Measurements from ENCODE around the gene GPBAR1. TPM values are rescaled to one million over a fixed set of nuclear protein-coding genes. Genes with fewer than 3 reads are reported as not detected.
A peak's percentile ranks its signal among the peaks of the same experiment; 100 is the strongest.

GPBAR1 gene
- total and polyA plus RNA-seq, 2 of the 8 experiments (the other 6 are each of a cell fraction or from before 2014, with no cell fraction given), result 0.32 to 0.59 TPM

GRCh38 chr2:218272531-218273212 is 11.9 kb downstream of the GPBAR1 start (continued):
- no peak for TF ChIP-seq SIRT6 (IDR thresholded peaks at IDR 0.05; ENCODE audit: low read length)
- no peak for TF ChIP-seq EZH2 (IDR thresholded peaks at IDR 0.05; ENCODE audit: low read depth, low read length, severe bottlenecking)
- no peak for TF ChIP-seq TCF12 (IDR thresholded peaks at IDR 0.05; ENCODE audit: low read depth, low read length)
- TF ChIP-seq TAF7 (optimal IDR thresholded peaks at IDR 0.05; ENCODE audit: borderline replicate concordance, low read depth, low read length), result no peak
- TF ChIP-seq RAD21 (IDR thresholded peaks at IDR 0.05 in 1 of 2, conservative IDR thresholded peaks at IDR 0.05 in 1 of 2; ENCODE audit: low read depth in 2 of 2, low read length in 2 of 2), result peak; percentile 85 to 91
- no peak for TF ChIP-seq BACH1 (IDR thresholded peaks at IDR 0.05; ENCODE audit: low read length)
- TF ChIP-seq RBBP5 (IDR thresholded peaks at IDR 0.05; ENCODE audit: borderline replicate concordance, low read depth, low read length), result no peak
- no peak for TF ChIP-seq NRF1 (IDR thresholded peaks at IDR 0.05; ENCODE audit: low read depth, low read length)
- no peak for TF ChIP-seq CHD2 (IDR thresholded peaks at IDR 0.05; ENCODE audit: low read length)
- TF ChIP-seq TBP (IDR thresholded peaks at IDR 0.05; ENCODE audit: low read depth, low read length), result no peak
- no peak for TF ChIP-seq GABPA (IDR thresholded peaks at IDR 0.05; ENCODE audit: borderline replicate concordance, insufficient read depth, low read length)
- no peak for TF ChIP-seq JUND (IDR thresholded peaks at IDR 0.05; ENCODE audit: low read length)
- no peak for TF ChIP-seq YY1 (IDR thresholded peaks at IDR 0.05; ENCODE audit: low read depth, low read length)
- no peak for TF ChIP-seq E2F6 (IDR thresholded peaks at IDR 0.05)
- TF ChIP-seq SAP30 (IDR thresholded peaks at IDR 0.05; ENCODE audit: insufficient read depth, insufficient replicate concordance, low read length), result no peak
- no peak for TF ChIP-seq BCL11A (IDR thresholded peaks at IDR 0.05; ENCODE audit: low read depth in 2 of 2, low read length in 2 of 2)
- peak; percentile 46; the same call in 1 of the 2 replicates for TF ChIP-seq CEBPB (IDR thresholded peaks at IDR 0.05; ENCODE audit: low read depth, low read length)
- no peak for TF ChIP-seq HDAC6 (IDR thresholded peaks at IDR 0.05; ENCODE audit: low read depth, low read length)
- no peak for TF ChIP-seq TAF1 (IDR thresholded peaks at IDR 0.05; ENCODE audit: low read depth, low read length)
- TF ChIP-seq KDM5A (IDR thresholded peaks at IDR 0.05; ENCODE audit: low read length), result no peak
- TF ChIP-seq PHF8 (conservative IDR thresholded peaks at IDR 0.05; ENCODE audit: low read depth, low read length), result no peak
- no peak for TF ChIP-seq RFX5 (IDR thresholded peaks at IDR 0.05; ENCODE audit: borderline replicate concordance, low read depth, low read length)
- no peak for TF ChIP-seq MAFK (IDR thresholded peaks at IDR 0.05; ENCODE audit: low read depth, low read length)
- no peak for TF ChIP-seq SRF (IDR thresholded peaks at IDR 0.05; ENCODE audit: low read depth, low read length)
- no peak for TF ChIP-seq MAX (IDR thresholded peaks at IDR 0.05)
